A204.1 (cell line): ENCODE data around the gene SFMBT1.
"Not testable (repeated sequence)": the region's sequence is repeated elsewhere in the genome, so short reads cannot be mapped to it uniquely, and the experiment has no call there.

ENCODE experiments used
- FAIRE-seq: peaks from 2 replicates; lab custom pipeline; 2012; peaks lifted over from hg19 to GRCh38; lab: Jason Lieb, UNC

Gene SFMBT1

GRCh38 chr3:53073553-53074365 is 27.9 kb upstream of the SFMBT1 start:
- no peak for FAIRE-seq

- FAIRE-seq: no peak
Observed at GRCh38 chr3:53072653-53073552, 27.0 kb upstream of the SFMBT1 start.

- FAIRE-seq: no peak
Observed at GRCh38 chr3:53071882-53072431, 26.1 kb upstream of the SFMBT1 start.

- no peak for FAIRE-seq
Observed at GRCh38 chr3:53069422-53070068, 23.7 kb upstream of the SFMBT1 start.

- FAIRE-seq: no peak
Observed at GRCh38 chr3:53068176-53068575, 22.3 kb upstream of the SFMBT1 start.

- FAIRE-seq: no peak
Observed at GRCh38 chr3:53067567-53067966, 21.7 kb upstream of the SFMBT1 start.

GRCh38 chr3:53065841-53066480 is 20.1 kb upstream of the SFMBT1 start:
- FAIRE-seq: no peak

- no peak for FAIRE-seq
Observed at GRCh38 chr3:53062905-53063304, 17.0 kb upstream of the SFMBT1 start.

GRCh38 chr3:53056442-53056841 is 10.6 kb upstream of the SFMBT1 start:
- no peak for FAIRE-seq

GRCh38 chr3:53054233-53054632 is 8.4 kb upstream of the SFMBT1 start:
- FAIRE-seq: not testable (repeated sequence)

GRCh38 chr3:53051929-53052328 is 6.1 kb upstream of the SFMBT1 start:
- FAIRE-seq: no peak

GRCh38 chr3:53049987-53050386 is 4.1 kb upstream of the SFMBT1 start:
- no peak for FAIRE-seq

- FAIRE-seq: no peak
Observed at GRCh38 chr3:53046171-53047170, 598 bp upstream of the SFMBT1 start.

GRCh38 chr3:53044711-53045517 is 959 bp downstream of the SFMBT1 start:
- FAIRE-seq: no peak

- FAIRE-seq: no peak
Observed at GRCh38 chr3:53044371-53044710, 1.5 kb downstream of the SFMBT1 start.

GRCh38 chr3:53043738-53044137 is 2.1 kb downstream of the SFMBT1 start:
- no peak for FAIRE-seq

- FAIRE-seq: no peak
Observed at GRCh38 chr3:53042651-53043050, 3.2 kb downstream of the SFMBT1 start.

- FAIRE-seq: no peak
Observed at GRCh38 chr3:53040351-53040820, 5.5 kb downstream of the SFMBT1 start.

GRCh38 chr3:53039376-53039752 is 6.5 kb downstream of the SFMBT1 start:
- no peak for FAIRE-seq
